H1 (cell line): Measurements from ENCODE around the gene MCCD1. TPM values are rescaled to one million over a fixed set of nuclear protein-coding genes. Genes with fewer than 3 reads are reported as not detected.

Experiments
- BRCA1 ChIP-seq: IDR thresholded peaks from 2 replicates; pipeline ENCODE4 v1.6.1; 2012; ENCODE audit warnings: low read depth, low read length, improper control_type of control experiment
- CHD7 ChIP-seq: fragments of 300-600 bp; sonication (generic); IDR thresholded peaks from 2 replicates; pipeline ENCODE4 v1.7.1; 2012; ENCODE audit warnings: low read length, moderate library complexity, mild to moderate bottlenecking, inconsistent platforms; ENCODE audit not compliant: insufficient replicate concordance
- CREB1 ChIP-seq: IDR thresholded peaks from 2 replicates; pipeline ENCODE4 v1.6.1; 2012; ENCODE audit warnings: inconsistent platforms
- NRF1 ChIP-seq: IDR thresholded peaks from 2 replicates; pipeline ENCODE4 v1.6.1; 2011; ENCODE audit warnings: mild to moderate bottlenecking, low read depth, low read length, improper control_type of control experiment
- polyA plus RNA-seq, 7 experiments: library from polyadenylated mRNA; depleted of rRNA in 3 of 7; stranded (reverse) in 5 of 7; unstranded in 2 of 7; fragments of >200 nt in 5 of 7; fragments of 200-250 nt in 2 of 7; gene quantifications; 1 replicate in 5 of 7; 2 replicates in 1 of 7; 4 replicates in 1 of 7; pipeline versions ENCODE4 v1.2.1 to v1.2.3, GENCODE V29; 2011 to 2013; ENCODE audit warnings: missing spikeins in 2 of 7, mixed read lengths in 2 of 7
- total RNA-seq: library from RNA; stranded (reverse); fragmentation: NEBNext Ultra II Directional; extraction: Animal tissue kit (Norgen Biotek cat#: 25700); gene quantifications from 2 replicates; pipeline ENCODE4 v1.2.1, GENCODE V29; 2021

The MCCD1 gene
- total and polyA plus RNA-seq, 2 of the 8 experiments (the other 6 are each of a cell fraction or from before 2014, with no cell fraction given): not detected

DNA sequence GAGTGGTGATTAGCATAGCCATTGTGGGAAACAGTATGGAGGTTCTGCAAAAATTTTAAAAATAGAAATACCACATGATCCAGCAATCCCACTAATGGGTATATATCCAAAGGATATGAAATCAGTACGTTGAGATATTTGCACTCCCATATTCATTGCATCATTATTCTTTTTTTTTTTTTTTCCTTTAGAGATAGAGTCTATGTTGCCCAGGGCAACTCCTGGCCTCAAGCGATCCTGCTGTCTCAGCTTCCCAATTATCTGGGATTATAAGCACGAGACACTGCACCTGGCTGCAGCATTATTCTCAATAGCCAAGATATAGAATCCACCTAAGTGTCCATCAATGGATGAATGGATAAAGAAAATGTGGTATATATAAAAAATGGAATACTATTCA is 6.9 kb upstream of the MCCD1 start (continued):
- TF ChIP-seq CHD7 (no peak), BRCA1 (no peak), NRF1 (no peak), CREB1 (no peak)
